ENCODE results near the gene NRIP3.

- no peak for TF ChIP-seq CTCF (IDR thresholded peaks at IDR 0.05)
- TF ChIP-seq POLR2A (IDR thresholded peaks at IDR 0.05), result no peak
- no peak for TF ChIP-seq EP300 (IDR thresholded peaks at IDR 0.05)
Observed at GRCh38 chr11:9039198-9039597, 35.4 kb upstream of the NRIP3 start.
